Measurements from ENCODE around the gene ZNF296.

- no peak for TF ChIP-seq TEAD4 (IDR thresholded peaks at IDR 0.05; ENCODE audit: low read depth, low read length)
- TF ChIP-seq CTCF (IDR thresholded peaks at IDR 0.05; ENCODE audit: control extremely low read depth in 1 of 3, insufficient read depth in 1 of 3, low read depth in 1 of 3, low read length in 3 of 3): no peak
- no peak for TF ChIP-seq POLR2A (IDR thresholded peaks at IDR 0.05; ENCODE audit: control extremely low read depth in 1 of 2, low read depth in 2 of 2, low read length in 2 of 2)
- no peak for TF ChIP-seq CREB1 (IDR thresholded peaks at IDR 0.05)
Measured at GRCh38 chr19:45023048-45023447, 53.2 kb downstream of the ZNF296 start.

Measured in H1 (cell line).